Astrocyte (in vitro differentiated cells and primary cell): ENCODE results near the gene L3MBTL4.
"Not testable (repeated sequence)": the region's sequence is repeated elsewhere in the genome, so short reads cannot be mapped to it uniquely, and the experiment has no call there.

ENCODE experiments used
- EZH2 ChIP-seq: IDR thresholded peaks from 2 replicates; pipeline ENCODE4 v1.6.1; 2012; ENCODE audit warnings: mild to moderate bottlenecking, low read length, inconsistent platforms; ENCODE audit not compliant: insufficient read depth
- TF ChIP-seq, protein P1 (sequence below): IDR thresholded peaks from 2 replicates; pipeline ENCODE4 v1.5.1; 2011; ENCODE audit warnings: low read depth, mild to moderate bottlenecking, inconsistent platforms, low read length, moderate library complexity; ENCODE audit not compliant: insufficient read depth

DNA sequence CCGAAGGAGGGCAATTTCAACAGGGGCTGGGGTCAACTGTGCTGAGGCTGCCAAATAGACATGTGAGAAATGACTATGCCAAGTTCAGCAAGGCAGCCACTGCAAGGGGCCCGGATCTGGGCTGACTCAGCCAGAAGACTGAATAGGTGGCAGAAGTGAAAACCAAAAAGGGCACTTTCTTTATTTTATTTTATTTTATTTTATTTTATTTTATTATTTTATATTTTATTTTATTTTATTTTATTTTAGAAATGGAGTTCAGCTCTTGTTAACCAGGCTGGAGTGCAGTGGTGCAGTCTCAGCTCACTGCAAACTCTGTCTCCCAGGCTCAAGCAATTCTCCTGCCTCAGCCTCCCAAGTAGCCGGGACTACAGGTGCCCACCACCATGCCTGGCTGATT, 228.9 kb downstream of the L3MBTL4 start:
- TF ChIP-seq, protein P1, sequence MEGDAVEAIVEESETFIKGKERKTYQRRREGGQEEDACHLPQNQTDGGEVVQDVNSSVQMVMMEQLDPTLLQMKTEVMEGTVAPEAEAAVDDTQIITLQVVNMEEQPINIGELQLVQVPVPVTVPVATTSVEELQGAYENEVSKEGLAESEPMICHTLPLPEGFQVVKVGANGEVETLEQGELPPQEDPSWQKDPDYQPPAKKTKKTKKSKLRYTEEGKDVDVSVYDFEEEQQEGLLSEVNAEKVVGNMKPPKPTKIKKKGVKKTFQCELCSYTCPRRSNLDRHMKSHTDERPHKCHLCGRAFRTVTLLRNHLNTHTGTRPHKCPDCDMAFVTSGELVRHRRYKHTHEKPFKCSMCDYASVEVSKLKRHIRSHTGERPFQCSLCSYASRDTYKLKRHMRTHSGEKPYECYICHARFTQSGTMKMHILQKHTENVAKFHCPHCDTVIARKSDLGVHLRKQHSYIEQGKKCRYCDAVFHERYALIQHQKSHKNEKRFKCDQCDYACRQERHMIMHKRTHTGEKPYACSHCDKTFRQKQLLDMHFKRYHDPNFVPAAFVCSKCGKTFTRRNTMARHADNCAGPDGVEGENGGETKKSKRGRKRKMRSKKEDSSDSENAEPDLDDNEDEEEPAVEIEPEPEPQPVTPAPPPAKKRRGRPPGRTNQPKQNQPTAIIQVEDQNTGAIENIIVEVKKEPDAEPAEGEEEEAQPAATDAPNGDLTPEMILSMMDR: not testable (repeated sequence)
- not testable (repeated sequence) for TF ChIP-seq EZH2
